HG03460 (cell line): ENCODE results near the gene SETX.
"Not testable (repeated sequence)": the region's sequence is repeated elsewhere in the genome, so short reads cannot be mapped to it uniquely, and the experiment has no call there.

Experiments used
- ATAC-seq: cut with Tn5 transposase; IDR thresholded peaks from one replicate; pipeline ENCODE4 v1.9.1; 2021; ENCODE audit not compliant: unreplicated experiment

SETX gene

GRCh38 chr9:132287256-132287760 is 67.5 kb downstream of the SETX start:
- ATAC-seq, result no peak

GRCh38 chr9:132283863-132284262 is 70.9 kb downstream of the SETX start:
- ATAC-seq, result no peak

- no peak for ATAC-seq
Observed at GRCh38 chr9:132283165-132283564, 71.6 kb downstream of the SETX start.

GRCh38 chr9:132274861-132275260 is 79.9 kb downstream of the SETX start:
- no peak for ATAC-seq

GRCh38 chr9:132269704-132270516 is 84.9 kb downstream of the SETX start:
- not testable (repeated sequence) for ATAC-seq

GRCh38 chr9:132268725-132269352 is 85.9 kb downstream of the SETX start:
- ATAC-seq, result no peak

GRCh38 chr9:132267660-132268059 is 87.1 kb downstream of the SETX start:
- no peak for ATAC-seq

GRCh38 chr9:132266017-132266416 is 88.8 kb downstream of the SETX start:
- no peak for ATAC-seq

- ATAC-seq, result no peak
Observed at GRCh38 chr9:132260846-132261245, 93.9 kb downstream of the SETX start.

GRCh38 chr9:132250324-132251262 is 104.2 kb downstream of the SETX start:
- no peak for ATAC-seq

GRCh38 chr9:132249690-132250089 is 105.1 kb downstream of the SETX start:
- ATAC-seq, result no peak

- ATAC-seq, result no peak
Observed at GRCh38 chr9:132249123-132249522, 105.7 kb downstream of the SETX start.

GRCh38 chr9:132247942-132248341 is 106.8 kb downstream of the SETX start:
- no peak for ATAC-seq

GRCh38 chr9:132245465-132245864 is 109.3 kb downstream of the SETX start:
- ATAC-seq, result no peak

- ATAC-seq, result no peak
Observed at GRCh38 chr9:132244582-132245455, 110.0 kb downstream of the SETX start.

GRCh38 chr9:132243156-132244074 is 111.4 kb downstream of the SETX start:
- no peak for ATAC-seq

GRCh38 chr9:132242621-132243155 is 112.1 kb downstream of the SETX start:
- ATAC-seq, result no peak

GRCh38 chr9:132241840-132242620 is 112.8 kb downstream of the SETX start:
- ATAC-seq, result no peak
